ENCODE data around the gene ARL8A.
"Not testable (repeated sequence)": the region's sequence is repeated elsewhere in the genome, so short reads cannot be mapped to it uniquely, and the experiment has no call there.

Gene ARL8A

DNA sequence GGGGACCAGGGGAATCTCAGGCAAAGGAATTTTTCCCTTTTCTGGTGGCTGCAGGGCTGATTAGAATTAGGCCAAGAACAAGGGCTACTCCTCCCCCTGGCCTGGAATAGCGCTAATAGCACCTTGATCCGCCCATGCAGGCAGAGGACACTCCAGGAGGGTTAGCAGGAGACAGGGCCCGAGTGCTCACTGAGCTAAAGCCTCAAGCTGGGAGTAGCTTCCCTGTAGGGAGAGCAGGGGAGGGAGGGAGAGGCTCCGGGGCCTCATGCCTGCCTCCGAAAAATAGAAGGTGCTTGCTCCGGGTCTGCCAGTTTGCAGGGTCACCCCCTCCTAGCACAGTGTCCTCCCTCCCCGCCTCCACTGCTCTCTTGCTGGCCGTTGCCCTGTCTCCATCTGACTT lies 12.1 kb upstream of the ARL8A start:
- no peak for DNase-seq

DNA sequence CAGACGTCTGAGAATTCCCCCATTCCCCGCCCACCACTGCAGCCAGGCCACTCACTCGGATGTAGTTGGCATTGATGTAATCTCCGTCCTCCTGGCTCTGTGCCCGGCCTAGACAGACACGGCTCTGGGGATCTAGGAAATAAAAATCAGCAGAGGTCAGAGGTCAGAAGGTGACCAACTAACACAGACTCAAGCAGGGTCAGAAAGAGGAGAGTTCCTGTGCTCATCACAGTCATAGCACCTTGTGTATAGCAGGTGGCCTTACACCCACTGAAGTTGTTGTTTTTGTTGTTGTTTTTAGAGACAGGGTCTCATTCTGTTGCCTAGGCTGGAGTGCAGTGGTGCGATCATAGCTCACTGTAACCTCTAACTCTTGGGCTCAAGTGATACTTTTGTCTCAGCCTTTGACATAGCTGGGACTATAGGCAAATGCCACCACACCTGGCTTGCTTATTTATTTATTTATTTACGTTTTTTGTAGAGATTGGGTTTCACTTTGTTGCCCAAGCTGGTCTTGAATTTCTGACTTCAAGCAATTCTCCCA lies 11.0 kb upstream of the ARL8A start:
- DNase-seq = peak; percentile 61

DNA sequence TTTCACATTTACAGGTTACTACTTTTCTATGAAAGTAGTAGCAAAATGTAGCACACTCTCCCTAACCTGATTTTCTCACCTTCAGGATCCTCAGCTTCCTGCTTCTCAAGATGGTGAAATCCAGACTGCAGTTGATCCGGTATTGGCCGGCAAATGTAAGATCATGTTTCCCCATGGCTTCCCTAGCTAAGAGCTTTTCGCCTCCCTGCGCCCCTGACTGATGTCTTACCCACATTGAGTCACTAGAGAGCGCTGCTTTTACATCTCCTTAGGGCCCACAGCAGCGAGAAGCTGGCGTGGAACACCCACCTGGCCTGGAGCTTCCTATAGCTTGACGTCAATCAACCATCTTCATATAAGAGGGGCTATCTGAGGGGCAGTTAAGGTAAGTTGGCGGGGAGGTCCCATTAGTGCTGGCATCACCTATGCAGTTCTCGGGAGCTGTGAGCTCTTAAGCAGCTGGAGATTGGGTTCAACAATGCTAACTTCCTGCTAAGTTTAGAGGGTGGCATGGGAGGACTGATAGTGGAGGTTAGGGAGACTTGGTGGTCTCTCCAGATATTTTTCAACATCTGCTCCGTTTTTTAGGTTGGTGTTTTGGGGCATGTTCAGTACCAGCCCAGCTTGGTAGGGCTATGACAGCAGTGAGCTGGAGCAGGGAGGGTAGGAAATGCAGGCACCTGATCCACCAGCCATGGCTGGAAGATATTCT lies 10.4 kb upstream of the ARL8A start:
- peak; percentile 60 for DNase-seq

DNA sequence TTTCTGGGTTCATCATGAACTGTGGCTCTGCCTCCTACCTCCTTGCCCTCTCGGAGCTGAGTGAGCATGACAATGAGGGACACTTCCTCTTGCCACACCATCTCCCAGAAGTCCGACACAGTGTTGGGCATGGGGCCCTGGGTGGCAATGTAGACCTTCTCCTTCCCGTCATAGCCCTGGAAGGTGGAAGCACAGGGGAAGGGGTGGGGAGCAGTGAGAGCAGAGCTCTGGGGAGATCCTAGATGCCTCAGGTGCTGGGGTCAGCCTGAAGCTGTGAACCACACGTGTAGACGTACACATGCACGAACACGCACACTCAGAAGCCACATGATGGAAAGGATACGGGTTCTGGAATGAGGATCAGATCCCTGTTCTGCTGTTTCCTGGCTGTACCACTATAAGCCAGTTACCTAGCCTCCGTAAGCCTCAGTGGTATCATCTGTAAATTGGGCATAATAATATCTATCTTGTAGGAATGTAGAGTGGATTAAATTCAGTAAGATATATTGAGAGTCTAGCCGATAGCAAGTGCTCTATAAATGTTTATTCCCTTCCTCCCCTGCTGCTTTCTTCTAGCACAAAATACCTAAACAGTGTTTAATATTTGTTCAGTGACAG lies 9.7 kb upstream of the ARL8A start:
- no peak for DNase-seq

DNA sequence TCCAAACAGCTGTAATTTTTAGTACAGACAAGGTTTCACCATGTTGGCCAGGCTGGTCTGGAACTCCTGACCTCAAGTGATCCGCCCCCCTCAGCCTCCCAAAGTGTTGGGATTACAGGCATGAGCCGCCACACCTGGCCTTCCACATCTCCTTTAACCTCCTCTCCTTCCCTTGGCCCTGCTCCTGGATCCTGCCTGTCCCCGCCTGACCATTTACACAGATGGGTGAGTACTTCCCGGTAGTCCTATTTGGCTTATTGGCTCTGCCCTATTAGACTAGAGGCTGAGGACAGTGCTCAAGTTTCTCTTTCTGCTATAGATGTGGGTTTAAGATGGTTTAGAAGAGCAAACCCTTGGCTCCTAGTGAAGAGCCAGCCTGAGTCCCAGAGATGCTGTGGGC lies 8.7 kb upstream of the ARL8A start:
- no peak for DNase-seq

DNA sequence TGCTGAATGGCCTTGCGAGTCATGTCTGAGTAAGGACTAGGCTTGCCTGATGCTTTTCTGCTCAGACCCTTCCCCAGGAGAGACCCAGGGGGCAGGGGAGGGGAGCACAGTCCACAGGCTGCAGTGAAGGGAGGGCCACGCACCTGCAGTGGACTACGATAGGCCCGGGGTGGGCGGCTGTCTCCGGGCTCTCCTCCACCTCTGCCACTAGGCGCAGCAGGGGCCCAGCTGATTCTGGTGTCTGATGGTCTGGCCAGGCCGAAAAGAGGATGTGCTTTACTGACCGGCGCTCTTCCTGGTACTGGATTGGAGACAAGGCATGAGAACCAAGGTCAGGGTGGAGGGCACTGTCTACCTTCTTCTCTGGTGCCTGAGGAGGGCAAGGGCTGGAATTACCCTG lies 7.9 kb upstream of the ARL8A start:
- DNase-seq = no peak

DNA sequence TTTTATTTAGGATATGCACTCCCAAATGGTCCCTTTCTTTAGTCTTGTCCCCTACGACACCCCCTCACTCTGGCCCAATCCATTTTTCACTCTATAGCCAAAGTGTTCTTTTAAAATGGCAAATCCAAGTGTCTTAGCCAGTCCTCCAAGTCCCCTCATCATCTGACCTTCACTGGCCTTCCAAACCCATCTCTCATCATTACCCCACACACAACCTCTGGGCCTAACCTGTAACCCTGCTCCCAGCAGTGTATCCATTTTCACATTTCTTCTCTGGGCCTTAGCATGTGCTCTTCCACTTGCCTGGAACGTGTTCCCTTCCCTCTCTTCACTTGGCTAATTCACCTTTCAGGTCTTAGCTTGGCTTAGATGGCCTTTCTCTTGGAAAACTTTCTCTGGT lies 6.5 kb upstream of the ARL8A start:
- DNase-seq = no peak

DNA sequence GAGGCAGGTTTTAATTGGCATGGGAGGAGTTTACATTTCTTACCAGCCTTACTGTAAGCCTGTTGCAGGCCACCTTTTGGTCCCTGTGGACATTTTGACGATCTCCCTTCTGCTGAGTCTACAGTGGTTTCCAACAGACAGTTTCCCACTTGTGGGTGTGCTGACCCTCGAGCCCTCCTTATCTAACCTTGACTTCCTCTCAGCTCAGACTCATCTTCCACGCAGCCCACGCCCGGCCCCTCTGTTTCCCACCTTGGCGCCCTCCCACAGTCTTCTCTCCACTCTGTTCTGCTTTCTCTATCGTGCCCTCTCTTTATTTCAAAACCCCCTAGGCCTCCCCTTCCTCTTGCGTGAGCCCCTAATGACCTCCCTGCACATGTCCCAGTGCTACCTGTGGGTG lies 6.1 kb upstream of the ARL8A start:
- no peak for DNase-seq

DNA sequence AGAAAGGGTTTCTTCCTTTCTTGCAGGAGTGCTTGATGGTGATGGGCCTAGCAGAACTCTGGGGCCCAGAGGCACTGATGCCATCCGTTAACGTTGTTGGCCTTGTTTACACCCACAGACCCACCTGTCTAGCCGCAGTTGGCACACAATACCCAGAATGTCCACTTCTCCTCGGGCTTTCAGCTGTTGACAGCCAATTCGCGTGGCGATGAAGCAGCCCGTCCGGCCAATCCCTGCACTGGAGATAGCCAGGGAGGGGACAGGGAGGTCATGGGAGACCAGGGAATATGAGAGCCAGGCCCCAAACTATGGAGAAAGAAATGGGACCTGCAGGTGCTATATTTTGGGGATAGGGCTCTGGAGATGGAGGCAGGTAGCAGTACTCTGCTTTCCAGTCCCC lies 5.7 kb upstream of the ARL8A start:
- DNase-seq = no peak

DNA sequence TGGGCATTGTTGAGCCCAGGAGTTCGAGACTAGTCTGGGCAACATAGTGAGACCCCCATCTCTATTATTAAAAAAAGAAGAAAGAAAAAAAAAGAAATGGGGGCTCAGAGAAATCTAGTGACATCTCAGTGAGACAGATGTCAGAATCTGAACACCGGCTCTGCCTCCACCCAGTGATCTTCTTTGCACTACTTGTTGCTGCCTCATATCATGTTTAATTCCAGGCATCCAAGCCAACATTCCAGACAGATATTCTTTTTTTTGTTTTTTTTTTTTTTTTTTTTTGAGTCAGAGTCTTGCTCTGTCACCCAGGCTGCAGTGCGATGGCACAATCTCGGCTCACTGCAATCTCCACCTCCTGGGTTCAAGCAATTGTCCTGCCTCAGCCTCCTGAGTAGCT lies 5.0 kb upstream of the ARL8A start:
- DNase-seq = no peak

DNA sequence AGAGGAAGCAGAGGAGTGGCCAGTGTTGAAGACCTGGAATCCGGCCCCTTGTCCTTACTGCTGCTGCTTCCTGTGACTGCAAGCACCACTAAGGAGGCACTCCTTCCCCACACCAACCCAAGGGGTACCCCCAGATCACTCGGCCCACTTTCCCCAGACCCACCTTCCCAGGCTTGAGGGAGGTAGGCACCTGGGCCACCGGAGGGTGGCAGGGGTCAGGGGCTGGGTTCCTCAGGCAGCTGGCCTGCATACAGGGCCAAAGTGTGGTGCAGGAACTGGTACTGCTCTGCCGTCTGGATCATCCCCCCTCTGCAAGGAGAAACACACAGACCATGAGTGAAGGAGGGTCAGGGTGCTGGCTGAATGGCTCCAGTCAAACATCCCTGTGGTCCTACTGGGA lies 3.9 kb upstream of the ARL8A start:
- no peak for DNase-seq

DNA sequence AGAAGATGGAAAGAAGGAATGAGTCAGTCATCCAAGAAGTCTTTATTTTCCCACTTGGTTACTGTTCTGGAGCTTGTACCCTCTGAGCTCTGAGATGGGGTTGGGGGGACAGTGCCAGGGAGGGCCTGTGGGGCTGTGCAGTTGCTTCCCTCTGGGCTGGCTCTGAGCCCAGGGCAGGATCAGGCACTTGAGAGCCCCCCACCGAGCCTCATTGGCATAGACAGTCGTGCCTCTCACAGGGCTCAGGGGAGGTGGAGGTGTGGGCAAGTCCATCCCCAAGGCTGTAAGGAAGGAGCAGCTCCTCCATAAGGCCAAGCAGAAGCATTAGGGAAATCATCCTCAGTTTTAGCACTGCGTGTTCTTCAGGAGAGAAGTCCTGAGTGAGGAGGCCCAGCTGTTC lies 2.5 kb upstream of the ARL8A start:
- DNase-seq = no peak

DNA sequence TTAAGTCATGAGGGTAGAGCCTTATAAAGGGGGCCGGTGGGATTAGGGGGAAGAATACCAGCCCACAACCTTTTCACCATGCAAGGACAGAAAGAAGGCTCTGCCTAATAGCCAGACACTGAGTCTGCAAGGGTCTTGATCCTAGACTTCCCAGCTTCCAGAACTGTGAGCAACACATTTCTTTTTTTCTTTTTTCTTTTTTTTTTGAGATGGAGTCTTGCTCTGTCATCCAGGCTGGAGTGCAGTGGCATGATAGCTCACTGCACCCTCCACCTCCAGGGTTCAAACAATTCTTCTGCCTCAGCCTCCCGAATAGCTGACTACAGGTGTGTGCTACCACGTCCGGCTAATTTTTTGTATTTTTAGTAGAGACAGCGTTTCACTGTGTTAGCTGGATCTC lies 1.7 kb upstream of the ARL8A start:
- no peak for DNase-seq

DNA sequence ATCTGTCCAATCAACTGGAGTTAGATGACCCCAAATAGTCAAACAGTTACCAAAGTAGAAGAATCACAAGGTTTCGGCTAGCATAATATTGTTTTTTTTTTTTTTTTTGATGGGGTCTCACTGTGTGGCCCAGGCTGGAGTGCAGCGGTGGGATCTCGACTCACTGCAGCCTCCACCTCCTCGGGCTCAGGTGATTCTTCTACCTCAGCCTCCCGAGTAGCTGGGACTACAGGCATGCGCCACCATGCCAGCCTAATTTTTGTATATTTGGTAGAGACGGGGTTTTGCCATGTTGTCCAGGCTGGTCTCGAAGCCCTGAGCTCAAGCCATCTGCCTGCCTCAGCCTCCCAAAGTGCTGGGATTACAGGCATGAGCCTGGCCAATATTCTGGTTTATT lies 1.2 kb upstream of the ARL8A start:
- not testable (repeated sequence) for DNase-seq

DNA sequence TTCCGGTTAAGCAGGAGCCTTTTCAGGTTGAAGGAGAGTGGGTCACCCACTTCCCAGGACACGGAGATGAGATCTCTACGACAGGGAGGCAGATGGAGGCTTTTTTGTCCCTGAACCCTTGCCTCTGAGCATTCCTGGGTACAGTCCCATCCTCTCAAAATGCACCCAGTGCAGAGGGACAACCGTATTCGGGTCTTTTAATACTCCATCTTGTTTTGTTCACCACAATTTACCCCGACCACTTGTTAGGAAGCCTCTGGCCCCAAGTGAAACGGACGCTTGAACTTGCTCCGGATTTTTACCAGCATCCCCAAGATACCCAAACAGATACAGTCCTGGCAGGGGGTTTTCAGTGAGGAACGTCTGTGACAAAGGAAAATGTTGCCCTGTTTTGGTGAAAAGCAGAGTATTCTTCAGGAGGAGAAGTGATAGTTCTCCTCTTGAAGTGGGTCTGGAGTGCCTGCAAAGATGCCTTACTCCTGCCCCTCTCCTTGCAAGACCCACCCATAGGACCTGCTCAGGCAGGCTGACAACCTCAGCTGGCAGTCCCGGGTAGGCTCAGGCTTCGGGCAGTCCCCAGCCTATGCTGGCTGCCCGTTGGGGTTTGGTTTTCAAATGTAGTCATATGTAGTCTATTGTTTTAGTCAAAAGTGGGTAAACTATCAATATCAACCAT lies 669 bp upstream of the ARL8A start:
- DNase-seq = no peak

DNA sequence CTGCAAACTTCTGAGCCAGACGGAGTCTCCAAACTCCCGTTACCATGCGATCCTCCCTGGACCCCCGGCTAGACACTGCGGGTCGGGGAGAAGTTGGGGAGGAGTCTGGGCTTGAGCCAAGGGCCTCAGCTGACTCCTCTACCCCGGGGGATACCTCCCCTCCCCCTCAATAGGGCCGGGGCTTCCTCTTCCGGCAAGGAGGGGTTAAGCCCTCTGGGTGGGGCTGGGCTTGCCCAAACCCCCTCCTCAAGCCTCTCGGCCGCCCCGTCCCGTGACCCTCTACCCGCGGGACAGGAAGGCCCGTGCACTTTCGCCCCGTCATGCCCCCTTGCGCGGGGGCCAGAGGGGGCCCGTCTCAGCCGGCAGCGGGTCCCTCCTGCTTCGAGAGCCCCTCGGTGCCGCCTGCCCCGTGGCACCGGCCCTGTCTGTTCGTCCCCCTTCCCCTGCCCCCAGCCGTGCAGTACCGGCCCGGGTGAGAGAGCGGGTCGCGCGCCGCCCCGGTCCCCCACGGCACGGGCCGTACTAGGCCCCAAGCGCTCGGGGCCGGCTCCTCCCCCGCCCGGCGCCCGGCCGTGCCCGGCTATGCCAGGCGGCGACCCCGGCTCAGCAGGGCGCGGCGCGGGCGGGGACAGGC lies 652 bp downstream of the ARL8A start:
- DNase-seq = peak; percentile 21

DNA sequence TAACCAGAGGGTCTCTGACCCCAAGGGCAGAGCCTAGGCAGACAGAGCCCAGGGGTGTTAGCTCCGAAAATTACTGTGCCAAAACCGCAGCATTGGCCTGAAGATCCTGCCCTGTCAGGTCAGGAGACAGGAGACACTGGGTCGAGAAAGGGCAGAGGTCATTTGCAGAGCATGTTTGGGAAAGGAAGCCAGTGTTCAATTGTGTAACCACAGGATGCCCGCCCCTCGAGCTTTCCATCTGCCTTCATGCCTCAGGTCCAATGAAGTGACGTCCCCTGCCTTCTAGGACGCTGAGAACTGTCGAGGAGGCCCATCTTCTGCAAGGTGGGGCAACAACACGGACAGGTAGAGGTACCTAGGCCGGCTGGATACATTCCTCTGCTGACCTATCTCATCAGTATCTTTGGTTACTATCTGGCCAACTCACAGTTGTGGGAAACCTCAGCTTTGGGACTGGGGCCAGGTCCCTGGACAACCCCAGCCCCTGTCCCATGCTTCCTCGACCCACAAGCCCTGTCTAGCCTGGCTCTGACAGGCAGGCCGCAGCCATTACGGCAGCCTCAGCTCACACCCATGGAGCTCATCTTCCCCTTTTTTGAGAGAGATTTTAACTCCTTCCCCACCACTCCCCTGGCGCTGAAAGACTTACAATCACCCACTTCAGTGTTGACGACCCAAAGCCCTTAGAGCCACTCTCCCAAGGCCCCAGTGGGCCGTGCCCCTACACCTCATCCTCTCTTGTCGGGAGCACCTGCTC lies 1.3 kb downstream of the ARL8A start:
- peak; percentile 22 for DNase-seq

DNA sequence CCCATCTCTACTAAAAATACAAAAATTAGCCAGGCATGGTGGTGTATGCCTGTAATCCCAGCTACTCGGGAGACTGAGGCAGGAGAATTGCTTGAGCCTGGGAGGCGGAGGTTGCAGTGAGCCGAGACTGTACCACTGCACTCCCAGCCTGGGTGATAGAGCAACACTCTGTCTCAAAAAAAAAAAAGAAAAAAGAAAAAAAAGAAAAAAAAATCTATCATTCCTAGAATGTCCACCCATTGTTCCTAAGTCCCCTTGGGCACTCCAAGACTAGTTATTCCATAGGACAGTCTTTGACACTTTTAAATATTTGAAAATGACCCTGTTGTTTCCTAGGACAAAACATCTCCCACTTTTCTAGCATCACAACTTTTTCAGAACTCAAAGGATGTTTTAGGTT lies 3.1 kb downstream of the ARL8A start:
- not testable (repeated sequence) for DNase-seq

DNA sequence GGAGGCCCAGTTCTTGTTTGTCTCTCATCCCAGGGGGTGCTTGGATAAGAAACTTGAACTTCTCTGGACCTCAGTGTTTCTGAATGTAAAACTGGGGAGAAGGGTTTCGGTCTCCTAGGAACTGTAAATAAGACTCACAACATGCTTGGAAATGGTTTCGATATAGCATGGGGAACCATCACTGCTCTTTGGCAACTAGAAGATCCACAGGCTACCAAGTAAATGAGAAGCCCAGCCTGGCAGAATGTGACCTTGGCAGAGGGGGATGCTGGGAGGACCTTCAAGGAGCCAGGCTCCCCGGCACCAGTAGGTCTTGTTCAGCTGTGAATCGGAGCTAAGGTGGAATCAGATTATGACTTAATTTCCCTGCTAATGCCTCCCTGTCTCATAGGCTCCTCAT lies 3.7 kb downstream of the ARL8A start:
- no peak for DNase-seq

DNA sequence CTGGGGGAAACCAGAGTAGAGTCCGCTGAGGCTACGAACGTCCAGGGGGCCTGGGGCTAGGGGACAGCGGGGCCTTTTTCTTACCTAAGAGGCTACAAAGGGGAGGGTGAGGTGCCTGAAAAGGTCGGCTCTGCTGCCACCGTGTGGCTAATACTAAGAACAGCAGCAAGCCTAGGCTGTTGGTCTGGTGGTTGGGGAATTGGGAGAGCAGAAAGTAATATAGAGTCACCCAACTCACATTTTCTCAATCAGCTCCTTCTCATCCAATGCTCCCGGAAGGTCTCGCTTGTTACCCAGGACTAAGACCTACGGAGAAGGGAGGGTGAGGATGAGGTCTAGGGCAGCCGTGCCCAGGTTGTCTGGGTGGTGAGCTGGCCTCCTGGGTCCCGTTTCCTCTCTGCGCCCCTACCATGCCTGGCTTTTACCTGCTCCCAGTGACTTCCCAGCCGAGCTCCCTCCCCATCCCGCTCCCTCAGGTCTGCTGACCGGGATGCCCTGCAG lies 9.3 kb downstream of the ARL8A start:
- peak; percentile 66 for DNase-seq

DNA sequence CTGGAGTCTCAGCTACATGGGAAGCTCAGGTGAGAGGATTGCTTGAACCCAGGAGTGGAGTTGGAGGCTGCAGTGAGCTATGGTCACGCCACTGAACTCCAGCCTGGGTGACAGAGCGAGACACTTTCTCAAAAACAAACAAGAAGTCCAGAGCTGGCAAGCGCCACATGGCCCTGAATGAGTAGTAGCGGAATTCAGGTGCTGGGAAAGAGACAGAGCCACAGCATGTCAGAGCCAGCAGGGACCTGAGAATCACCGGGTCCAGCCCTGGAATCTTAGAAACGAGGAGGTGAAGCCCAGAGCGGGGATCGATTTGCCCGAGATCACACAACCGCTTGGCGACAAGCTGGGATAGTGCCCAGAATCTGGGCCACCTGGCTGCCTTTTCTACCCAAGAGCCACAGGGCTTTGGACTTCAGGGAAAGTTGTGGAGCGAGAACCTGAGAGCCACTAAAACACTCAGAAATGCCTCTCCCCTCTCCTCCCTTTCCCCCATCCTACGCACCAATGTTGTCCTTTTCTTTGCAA lies 9.8 kb downstream of the ARL8A start:
- DNase-seq = no peak

DNA sequence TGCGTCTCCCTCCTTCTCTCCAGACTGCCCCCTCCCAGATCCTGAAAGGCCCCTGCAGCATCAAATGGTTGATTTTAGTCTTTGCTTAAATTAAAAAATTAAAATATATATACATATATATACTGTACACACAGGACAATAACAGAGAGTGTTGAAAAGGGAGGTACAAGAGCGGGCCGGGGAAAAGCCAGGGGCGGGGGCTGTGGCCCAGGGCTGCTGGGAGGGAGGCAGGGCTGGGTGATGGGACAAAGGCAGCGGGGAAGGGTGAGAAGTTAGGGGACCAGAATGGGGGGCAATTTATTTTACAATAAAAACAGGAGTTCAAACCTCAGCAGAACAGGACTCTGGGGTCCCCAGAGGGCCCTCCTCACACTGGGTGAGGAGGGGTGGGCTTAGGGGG lies 10.5 kb downstream of the ARL8A start:
- DNase-seq = no peak

DNA sequence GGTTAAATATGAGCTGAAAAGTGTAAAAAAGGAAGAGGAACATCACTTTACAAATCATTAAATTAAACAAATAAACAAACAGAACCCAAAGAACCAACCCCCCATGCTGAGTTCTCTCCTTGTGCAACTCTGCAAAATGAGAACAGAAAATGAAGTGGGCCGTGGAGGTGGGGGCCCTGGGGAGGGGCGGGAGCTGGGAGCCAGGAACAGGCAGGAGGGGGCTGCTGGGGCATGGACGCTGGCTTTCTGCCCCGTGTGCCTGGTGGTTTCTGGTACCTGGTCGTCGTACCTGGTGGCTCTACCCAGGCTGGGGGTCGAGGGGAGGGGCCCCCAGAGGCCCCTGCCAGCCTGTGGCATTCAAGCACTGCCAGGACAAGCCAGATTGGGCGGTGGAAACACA lies 11.0 kb downstream of the ARL8A start:
- DNase-seq = no peak
